GM18508 (cell line): ENCODE data around the gene HFE.
"Not testable (repeated sequence)": the region's sequence is repeated elsewhere in the genome, so short reads cannot be mapped to it uniquely, and the experiment has no call there.

Experiments used
- ATAC-seq: cut with Tn5 transposase; IDR thresholded peaks from one replicate; pipeline ENCODE4 v1.9.1; 2021; ENCODE audit warnings: moderate number of reproducible peaks; ENCODE audit not compliant: insufficient read depth, unreplicated experiment

The HFE gene, protein sequence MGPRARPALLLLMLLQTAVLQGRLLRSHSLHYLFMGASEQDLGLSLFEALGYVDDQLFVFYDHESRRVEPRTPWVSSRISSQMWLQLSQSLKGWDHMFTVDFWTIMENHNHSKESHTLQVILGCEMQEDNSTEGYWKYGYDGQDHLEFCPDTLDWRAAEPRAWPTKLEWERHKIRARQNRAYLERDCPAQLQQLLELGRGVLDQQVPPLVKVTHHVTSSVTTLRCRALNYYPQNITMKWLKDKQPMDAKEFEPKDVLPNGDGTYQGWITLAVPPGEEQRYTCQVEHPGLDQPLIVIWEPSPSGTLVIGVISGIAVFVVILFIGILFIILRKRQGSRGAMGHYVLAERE

DNA sequence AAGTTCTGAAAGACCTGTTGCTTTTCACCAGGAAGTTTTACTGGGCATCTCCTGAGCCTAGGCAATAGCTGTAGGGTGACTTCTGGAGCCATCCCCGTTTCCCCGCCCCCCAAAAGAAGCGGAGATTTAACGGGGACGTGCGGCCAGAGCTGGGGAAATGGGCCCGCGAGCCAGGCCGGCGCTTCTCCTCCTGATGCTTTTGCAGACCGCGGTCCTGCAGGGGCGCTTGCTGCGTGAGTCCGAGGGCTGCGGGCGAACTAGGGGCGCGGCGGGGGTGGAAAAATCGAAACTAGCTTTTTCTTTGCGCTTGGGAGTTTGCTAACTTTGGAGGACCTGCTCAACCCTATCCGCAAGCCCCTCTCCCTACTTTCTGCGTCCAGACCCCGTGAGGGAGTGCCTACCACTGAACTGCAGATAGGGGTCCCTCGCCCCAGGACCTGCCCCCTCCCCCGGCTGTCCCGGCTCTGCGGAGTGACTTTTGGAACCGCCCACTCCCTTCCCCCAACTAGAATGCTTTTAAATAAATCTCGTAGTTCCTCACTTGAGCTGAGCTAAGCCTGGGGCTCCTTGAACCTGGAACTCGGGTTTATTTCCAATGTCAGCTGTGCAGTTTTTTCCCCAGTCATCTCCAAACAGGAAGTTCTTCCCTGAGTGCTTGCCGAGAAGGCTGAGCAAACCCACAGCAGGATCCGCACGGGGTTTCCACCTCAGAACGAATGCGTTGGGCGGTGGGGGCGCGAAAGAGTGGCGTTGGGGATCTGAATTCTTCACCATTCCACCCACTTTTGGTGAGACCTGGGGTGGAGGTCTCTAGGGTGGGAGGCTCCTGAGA lies at the start of gene HFE:
TSS of gene HFE (plus strand) at position 146 of the 832 bp plus-strand sequence. CDS start at position 158, 12 bp downstream.
- ATAC-seq: no peak

DNA sequence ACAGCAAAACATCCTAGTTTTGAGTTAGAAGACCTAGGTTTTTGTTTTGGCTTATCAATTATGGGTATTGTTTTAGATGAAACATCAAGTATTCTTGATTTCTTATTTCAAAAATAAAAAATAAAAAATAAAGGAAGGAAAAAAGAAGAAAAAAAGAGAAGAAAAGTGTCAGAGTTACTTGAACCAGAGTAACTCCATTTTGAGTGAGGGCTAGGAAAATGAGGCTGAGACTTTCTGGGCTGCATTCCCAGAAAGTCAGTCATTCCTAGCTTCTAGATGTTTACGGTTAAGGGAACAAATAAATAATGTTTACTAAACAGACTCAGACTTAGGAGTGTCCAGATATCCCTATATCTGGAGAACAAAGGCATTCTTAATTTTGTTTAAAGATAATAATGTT lies 45.3 kb upstream of the HFE start:
- ATAC-seq: no peak

- ATAC-seq: peak; percentile 51
These were observed 43.7 kb upstream of the HFE start for GRCh38 chr6:26043384-26044139.

- ATAC-seq: peak; percentile 4
These were observed 42.8 kb upstream of the HFE start for GRCh38 chr6:26044140-26045064.

GRCh38 chr6:26045065-26045927 lies 41.9 kb upstream of the HFE start:
- no peak for ATAC-seq

- ATAC-seq: no peak
These were observed 41.3 kb upstream of the HFE start for GRCh38 chr6:26045928-26046368.

- ATAC-seq: not testable (repeated sequence)
These were observed 39.9 kb upstream of the HFE start for GRCh38 chr6:26047329-26047728.

GRCh38 chr6:26048590-26048989 lies 38.6 kb upstream of the HFE start:
- ATAC-seq: no peak

DNA sequence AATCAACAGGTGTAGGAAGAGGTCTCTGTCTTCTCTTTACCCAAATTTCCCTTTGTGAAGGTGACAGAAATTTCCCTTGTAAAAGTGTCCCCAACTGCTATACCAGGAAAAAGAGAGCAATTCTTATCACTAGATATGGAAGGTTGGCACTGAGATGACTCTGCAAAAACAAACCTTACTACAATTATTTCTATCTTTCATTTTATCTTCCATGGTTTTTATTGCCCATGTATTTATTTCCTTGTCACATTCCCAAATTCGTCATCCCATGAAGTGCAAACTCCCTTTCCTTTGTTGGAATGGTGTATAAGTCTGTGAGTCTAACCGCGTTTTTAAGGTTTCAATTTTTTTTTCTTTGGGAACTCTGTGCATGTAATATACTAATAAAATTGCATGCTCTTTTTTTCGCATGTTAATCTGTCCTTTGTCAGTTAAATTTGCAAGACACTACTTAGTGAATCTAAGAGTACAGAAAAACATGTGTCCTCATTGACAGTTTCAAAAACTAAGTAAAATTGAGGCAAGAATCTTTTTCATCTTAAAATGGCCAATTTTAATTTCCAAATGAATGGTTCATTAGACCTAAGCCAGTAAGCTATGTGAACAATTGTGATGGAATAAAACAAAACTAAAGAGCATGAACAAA lies 35.4 kb upstream of the HFE start:
- no peak for ATAC-seq

GRCh38 chr6:26052762-26053250 lies 34.4 kb upstream of the HFE start:
- ATAC-seq: not testable (repeated sequence)

DNA sequence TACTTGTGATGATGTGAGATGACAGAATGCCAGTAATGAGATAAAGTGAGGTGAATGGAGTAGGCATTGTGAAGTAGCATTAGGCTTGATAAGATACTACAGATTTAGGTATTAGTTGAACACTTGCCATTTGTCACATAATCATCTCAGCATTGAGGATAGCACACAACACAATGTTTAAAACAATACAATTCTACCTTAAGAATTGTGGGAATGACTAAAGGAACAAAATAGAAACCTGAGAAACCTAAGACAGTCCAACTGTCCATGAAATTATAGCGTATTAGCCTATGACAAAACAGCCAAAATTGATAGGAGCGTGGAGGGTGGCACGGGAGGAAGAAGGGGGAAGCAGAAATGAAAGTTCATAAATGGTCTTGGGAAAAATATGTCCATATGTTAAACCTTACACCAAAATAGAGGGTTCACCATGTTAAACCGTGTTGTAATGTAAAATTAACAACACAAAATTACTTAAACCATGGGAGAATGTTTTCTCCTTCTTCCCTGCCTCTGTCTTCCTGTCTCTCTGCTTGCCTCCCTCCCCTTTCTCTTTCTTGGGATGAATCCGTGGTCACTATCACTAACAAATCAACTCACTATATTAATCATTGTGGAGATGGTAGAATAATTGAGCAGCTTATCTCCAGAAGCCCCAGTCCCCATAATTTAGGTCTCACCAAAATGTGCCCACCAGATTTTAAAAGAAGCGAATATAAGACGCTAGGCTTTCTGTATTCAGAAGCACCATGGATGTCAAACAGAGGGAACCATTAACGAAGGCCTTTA lies 33.0 kb upstream of the HFE start:
- ATAC-seq: no peak

GRCh38 chr6:26054781-26055718 lies 32.2 kb upstream of the HFE start:
- ATAC-seq: peak; percentile 38

GRCh38 chr6:26055719-26056582 lies 31.3 kb upstream of the HFE start:
- peak; percentile 36 for ATAC-seq

DNA sequence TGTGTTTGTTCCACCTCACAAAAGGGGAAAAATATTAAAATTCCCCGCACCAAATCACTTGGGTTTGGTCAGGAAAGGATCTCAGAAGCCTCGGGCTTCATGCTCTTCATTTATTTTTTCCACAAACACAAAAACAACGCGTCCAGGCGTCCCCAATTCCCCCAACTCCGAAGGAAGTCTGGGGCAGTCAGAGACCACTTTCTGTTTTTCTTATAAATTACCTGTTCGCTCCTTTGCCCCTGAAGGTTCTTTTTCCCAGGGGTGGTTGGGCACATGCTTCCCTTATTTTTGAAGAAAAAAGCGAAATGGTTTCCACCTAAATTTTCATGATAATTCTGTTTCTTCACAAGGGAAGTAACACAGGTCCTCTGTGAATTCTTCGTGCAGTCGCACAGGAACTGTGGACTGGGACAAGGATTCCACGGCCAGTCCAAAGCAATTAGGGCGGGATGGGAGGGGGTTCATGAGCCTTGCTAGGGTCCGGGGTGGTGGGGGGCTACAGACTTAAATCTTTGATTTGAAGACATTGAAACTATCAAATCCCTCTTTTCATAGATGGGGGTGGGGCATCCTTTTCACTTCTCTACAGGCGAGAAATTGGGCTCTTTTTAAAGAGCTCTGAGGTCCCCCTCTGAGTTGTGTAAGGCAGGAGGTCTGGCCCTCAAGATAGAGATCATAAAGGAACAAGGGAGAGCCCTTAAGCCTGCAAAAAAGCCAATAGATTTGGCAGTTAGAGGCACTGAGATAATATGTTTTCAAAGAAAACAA lies 30.5 kb upstream of the HFE start:
- ATAC-seq: no peak

GRCh38 chr6:26057899-26058298 lies 29.3 kb upstream of the HFE start:
- no peak for ATAC-seq
